CD14-positive monocyte (primary cell): ENCODE results near the gene VSIG10L. TPM values are rescaled to one million over a fixed set of nuclear protein-coding genes. Genes with fewer than 3 reads are reported as not detected.

ENCODE experiments used
- DNase-seq, 3 donors: peaks; one replicate each; pipeline ENCODE4 v3.0.0-alpha.2; 2011 to 2022
- H2AFZ ChIP-seq: 2 replicates; pipeline ENCODE4 v1.6.0; 2012; ENCODE audit warnings: mild to moderate bottlenecking, low read depth, low read length, inconsistent platforms; ENCODE audit not compliant: insufficient read depth, poor library complexity, severe bottlenecking
- H3K27ac ChIP-seq, 2 donors: 1 replicate in 1 of 2; 2 replicates in 1 of 2; pipeline ENCODE4 v1.5.1; 2012 to 2013; ENCODE audit warnings: low read length in 2 of 2, control low read depth in 1 of 2, inconsistent platforms in 1 of 2, low read depth in 1 of 2, mild to moderate bottlenecking in 1 of 2
- H3K27me3 ChIP-seq, 2 donors: one replicate each; pipeline versions ENCODE4 v1.6.0 to v1.6.1; 2011 to 2013; ENCODE audit warnings: low read length in 2 of 2; ENCODE audit not compliant: control insufficient read depth in 2 of 2, insufficient read depth in 2 of 2
- H3K36me3 ChIP-seq, 2 donors: replicated peaks in 1 of 2; 1 replicate in 1 of 2; 2 replicates in 1 of 2; pipeline versions ENCODE4 v1.5.1 to v1.6.1; 2012 to 2013; ENCODE audit warnings: low read length in 2 of 2, control low read depth in 1 of 2, inconsistent platforms in 1 of 2, mild to moderate bottlenecking in 1 of 2; ENCODE audit not compliant: insufficient read depth in 2 of 2, control insufficient read depth in 1 of 2
- H3K4me1 ChIP-seq, 2 donors: 1 replicate in 1 of 2; 2 replicates in 1 of 2; pipeline versions ENCODE4 v1.5.1 to v1.6.1; 2012 to 2013; ENCODE audit warnings: low read length in 2 of 2, control low read depth in 1 of 2, inconsistent platforms in 1 of 2, mild to moderate bottlenecking in 1 of 2, moderate library complexity in 1 of 2; ENCODE audit not compliant: insufficient read depth in 2 of 2, control insufficient read depth in 1 of 2
- H3K4me2 ChIP-seq: replicated peaks from 2 replicates; pipeline ENCODE3; 2012; ENCODE audit warnings: low read length, moderate library complexity, mild to moderate bottlenecking; ENCODE audit not compliant: poor library complexity, severe bottlenecking; ENCODE audit errors: extremely low read depth
- H3K4me3 ChIP-seq, 3 experiments: fragments of 200-600 bp in 1 of 3; sonication (generic) in 1 of 3; replicated peaks in 1 of 3; 1 replicate in 2 of 3; 2 replicates in 1 of 3; pipeline ENCODE4 v1.5.1; 2011 to 2013; ENCODE audit warnings: low read length in 3 of 3, mild to moderate bottlenecking in 3 of 3, control low read depth in 2 of 3, low read depth in 2 of 3, inconsistent platforms in 1 of 3, moderate library complexity in 1 of 3
- H3K79me2 ChIP-seq: 2 replicates; pipeline ENCODE4 v1.6.0; 2012; ENCODE audit warnings: mild to moderate bottlenecking, control low read depth, inconsistent platforms, low read length, moderate library complexity; ENCODE audit not compliant: insufficient read depth
- H3K9ac ChIP-seq: 2 replicates; pipeline ENCODE4 v1.6.0; 2017; ENCODE audit warnings: low read length, mild to moderate bottlenecking; ENCODE audit not compliant: insufficient read depth, poor library complexity, severe bottlenecking
- H3K9me3 ChIP-seq, 2 donors: replicated peaks in 1 of 2; 1 replicate in 1 of 2; 2 replicates in 1 of 2; pipeline versions ENCODE4 v1.5.1 to v1.6.1; 2012 to 2013; ENCODE audit warnings: low read length in 2 of 2, control low read depth in 1 of 2; ENCODE audit not compliant: control insufficient read depth in 1 of 2, insufficient read depth in 1 of 2
- H4K20me1 ChIP-seq: 2 replicates; pipeline ENCODE4 v1.6.0; 2012; ENCODE audit warnings: mild to moderate bottlenecking, low read length, control low read depth, moderate library complexity; ENCODE audit not compliant: insufficient read depth
- H3K27ac Mint-ChIP-seq, 7 donors: one replicate each; pipeline ENCODE4 v1.8.0; 2020; ENCODE audit warnings: mild to moderate bottlenecking in 7 of 7, mixed read lengths in 7 of 7, moderate library complexity in 6 of 7, inconsistent platforms in 2 of 7
- H3K27me3 Mint-ChIP-seq, 3 donors: one replicate each; pipeline ENCODE4 v1.8.0; 2021 to 2022; ENCODE audit warnings: low read depth in 3 of 3, mild to moderate bottlenecking in 3 of 3, mixed read lengths in 3 of 3, moderate library complexity in 3 of 3, inconsistent platforms in 1 of 3
- H3K36me3 Mint-ChIP-seq, 2 donors: one replicate each; pipeline ENCODE4 v1.8.0; 2020; ENCODE audit warnings: mixed read lengths in 2 of 2, inconsistent platforms in 1 of 2, mild to moderate bottlenecking in 1 of 2
- H3K4me1 Mint-ChIP-seq: one replicate; pipeline ENCODE4 v1.8.0; 2020; ENCODE audit warnings: mild to moderate bottlenecking, mixed read lengths
- H3K4me3 Mint-ChIP-seq, 2 donors: one replicate each; pipeline ENCODE4 v1.8.0; 2020; ENCODE audit warnings: mild to moderate bottlenecking in 2 of 2, mixed read lengths in 2 of 2, moderate library complexity in 1 of 2
- H3K9me3 Mint-ChIP-seq, 7 donors: one replicate each; pipeline ENCODE4 v1.8.0; 2020 to 2022; ENCODE audit warnings: mixed read lengths in 7 of 7, mild to moderate bottlenecking in 6 of 7, moderate library complexity in 6 of 7, inconsistent platforms in 2 of 7
- CTCF ChIP-seq: fragments of 200-600 bp; IDR thresholded peaks from one replicate; pipeline ENCODE4 v1.8.0; 2022; ENCODE audit warnings: antibody characterized with exemption, mild to moderate bottlenecking
- WGBS: methylation state at CpG from one replicate; pipeline ENCODE4 v1.1.5; 2013; ENCODE audit warnings: missing lambda C conversion rate; ENCODE audit not compliant: insufficient coverage; 5-methylcytosine and 5-hydroxymethylcytosine counted together
- intact Hi-C, 2 donors: fragments of 100-400 bp; cut with micrococcal nuclease; formaldehyde crosslinking; loops; one replicate each; pipeline versions ENCODE4 v1.15.0 to v1.15.1; 2023
- polyA plus RNA-seq, 3 donors: library from polyadenylated mRNA; depleted of rRNA in 1 of 3; unstranded in 2 of 3; stranded (reverse) in 1 of 3; fragments of 300-500 nt in 2 of 3; fragments of >200 nt in 1 of 3; fragmentation: Illumina TruSeq in 2 of 3; gene quantifications; 1 replicate in 2 of 3; 2 replicates in 1 of 3; pipeline ENCODE4 v1.2.3, GENCODE V29; 2012 to 2021

VSIG10L gene
- polyA plus RNA-seq, 3 donors, result 0.62 to 2.3 (median 0.73) TPM

DNA sequence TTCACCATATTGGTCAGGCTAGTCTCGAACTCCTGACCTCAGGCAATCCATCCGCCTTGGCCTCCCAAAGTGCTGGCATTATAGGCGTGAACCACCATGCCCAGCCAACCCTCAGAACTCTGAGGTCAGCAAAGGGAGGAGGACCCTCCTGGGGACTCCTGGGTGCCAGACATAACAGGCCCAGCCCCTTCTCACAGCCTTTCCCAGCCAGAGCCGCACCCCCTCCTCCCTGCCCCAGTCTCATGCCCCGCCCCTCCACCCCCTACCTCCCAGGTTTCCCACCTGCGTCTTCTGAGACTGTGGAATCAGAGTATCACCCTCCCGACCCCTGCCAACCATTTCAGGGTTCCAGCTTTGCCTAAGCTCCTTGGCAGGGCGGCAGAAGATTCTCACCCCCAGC lies 25.3 kb downstream of the VSIG10L start:
- 98% methylated on average over 5 of the region's 8 CpGs for WGBS
- Histone ChIP-seq H3K4me1 (peaks cover 18 to 22% of the 10 kb centered on the region in 2 donors), H4K20me1 (no peaks in the 10 kb centered on the region), H3K27ac (no peak overlapping the region), H3K9ac (no peak overlapping the region), H3K27me3 (peaks cover 0 to 7% of the 10 kb centered on the region in 2 donors), H3K9me3 (peaks cover 0 to 4% of the 10 kb centered on the region in 2 donors), H3K79me2 (no peaks in the 10 kb centered on the region), H2AFZ (no peak overlapping the region), H3K36me3 (no peaks in the 10 kb centered on the region), H3K4me2 (no peak overlapping the region), H3K4me3 (no peak overlapping the region)
- intact Hi-C loops, result no loop called here
- peaks cover 28% of the 10 kb centered on the region for H3K4me1 Mint-ChIP-seq
- H3K4me3 Mint-ChIP-seq, result no peak overlapping the region
- peaks cover 5 to 13% (median 7%) of the 10 kb centered on the region in 7 donors for H3K9me3 Mint-ChIP-seq
- H3K27ac Mint-ChIP-seq, result no peak overlapping the region
- TF ChIP-seq CTCF, result no peak
- H3K36me3 Mint-ChIP-seq, result peaks cover 0 to 1% of the 10 kb centered on the region in 2 donors
- no peak for DNase-seq
- peaks cover 12 to 22% (median 14%) of the 10 kb centered on the region in 3 donors for H3K27me3 Mint-ChIP-seq

DNA sequence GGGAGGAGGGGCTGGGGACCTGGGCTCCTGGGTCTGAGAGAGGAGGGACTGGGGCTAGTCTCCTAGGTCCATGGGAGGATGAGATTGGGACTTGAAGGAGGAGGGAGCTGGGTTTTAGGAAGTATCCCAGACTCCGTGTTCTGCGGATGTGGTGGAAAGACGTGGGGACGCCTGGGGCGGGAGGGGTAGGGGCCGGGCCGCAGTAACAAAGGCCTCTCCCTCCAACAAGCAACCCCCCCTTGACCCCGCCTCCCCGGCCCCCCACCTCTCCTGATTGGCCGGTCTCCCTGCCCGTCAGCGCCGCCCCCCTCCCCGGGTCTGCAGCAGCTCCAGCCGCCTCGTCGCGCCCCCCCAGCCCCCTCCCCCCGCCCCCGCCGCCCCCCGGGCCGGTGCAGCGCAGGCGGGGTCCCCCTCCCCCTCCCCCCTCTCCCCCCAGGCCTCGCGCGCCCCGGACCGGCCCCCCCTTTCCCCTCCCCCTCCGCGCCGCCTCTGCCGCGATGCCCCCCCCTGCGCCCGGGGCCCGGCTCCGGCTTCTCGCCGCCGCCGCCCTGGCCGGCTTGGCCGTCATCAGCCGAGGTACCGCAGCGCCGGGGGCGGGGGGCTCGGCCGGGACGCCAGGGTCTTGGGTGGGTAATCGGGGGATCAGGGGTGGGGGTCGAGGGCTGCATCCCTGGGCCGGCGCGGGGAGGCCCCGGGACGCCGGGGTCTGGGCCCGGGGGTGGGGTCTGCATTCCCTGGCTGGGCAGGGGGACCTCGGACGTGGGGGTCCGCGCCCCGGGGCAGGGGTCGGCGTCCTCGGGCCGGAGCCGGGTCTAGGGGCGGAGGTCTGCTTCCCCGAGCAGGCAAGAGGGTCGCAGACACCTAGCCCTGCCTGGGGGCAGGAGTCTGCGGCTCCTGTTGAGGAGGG lies 30.3 kb downstream of the VSIG10L start, which contains the start of gene IGLON5:
Gene IGLON5 (plus strand): TSS at position 294 of the 907 bp plus-strand sequence. CDS start 204 bp downstream, at position 498.
- Histone ChIP-seq H3K27me3 (peaks cover 3 to 15% of the 10 kb centered on the region in 2 donors), H3K4me3 (no peak within 1 kb of the TSS), H3K9ac (no peak within 1 kb of the TSS), H2AFZ (no peak within 1 kb of the TSS), H3K36me3 (no peaks in the 10 kb centered on the region), H3K4me2 (no peak within 1 kb of the TSS), H4K20me1 (no peaks in the 10 kb centered on the region), H3K4me1 (peaks cover 18 to 22% of the 10 kb centered on the region in 2 donors), H3K27ac (no peak within 1 kb of the TSS), H3K79me2 (no peaks in the 10 kb centered on the region), H3K9me3 (peaks cover 18 to 19% of the 10 kb centered on the region in 2 donors)
- peaks cover 15 to 47% (median 28%) of the 10 kb centered on the region in 7 donors for H3K9me3 Mint-ChIP-seq
- DNase-seq, result no peak
- peak within 1 kb of the TSS in 1 of 2 donors; percentile 70 for H3K4me3 Mint-ChIP-seq
- no peak for TF ChIP-seq CTCF
- peaks cover 0 to 1% of the 10 kb centered on the region in 2 donors for H3K36me3 Mint-ChIP-seq
- peaks cover 21 to 37% (median 29%) of the 10 kb centered on the region in 3 donors for H3K27me3 Mint-ChIP-seq
- intact Hi-C loops, result no loop called here
- 10% methylated on average over 32 of the region's 76 CpGs for WGBS
- H3K27ac Mint-ChIP-seq, result no peak within 1 kb of the TSS
- H3K4me1 Mint-ChIP-seq, result peaks cover 28% of the 10 kb centered on the region
